ENCODE data around the gene STX2.

- TF ChIP-seq EZH2 (IDR thresholded peaks at IDR 0.05; ENCODE audit: low read depth, unreplicated experiment), result no peak
- TF ChIP-seq CTCF (conservative IDR thresholded peaks at IDR 0.05; ENCODE audit: low read depth in 2 of 2), result no peak
- no peak for TF ChIP-seq POLR2AphosphoS5 (IDR thresholded peaks at IDR 0.05; ENCODE audit: low read depth)
- TF ChIP-seq CREB1 (CRISPR knock-in tag; IDR thresholded peaks at IDR 0.05; ENCODE audit: low read depth), result no peak
- no peak for TF ChIP-seq EZH2phosphoT487 (IDR thresholded peaks at IDR 0.05; ENCODE audit: unreplicated experiment)
- TF ChIP-seq, protein P1, sequence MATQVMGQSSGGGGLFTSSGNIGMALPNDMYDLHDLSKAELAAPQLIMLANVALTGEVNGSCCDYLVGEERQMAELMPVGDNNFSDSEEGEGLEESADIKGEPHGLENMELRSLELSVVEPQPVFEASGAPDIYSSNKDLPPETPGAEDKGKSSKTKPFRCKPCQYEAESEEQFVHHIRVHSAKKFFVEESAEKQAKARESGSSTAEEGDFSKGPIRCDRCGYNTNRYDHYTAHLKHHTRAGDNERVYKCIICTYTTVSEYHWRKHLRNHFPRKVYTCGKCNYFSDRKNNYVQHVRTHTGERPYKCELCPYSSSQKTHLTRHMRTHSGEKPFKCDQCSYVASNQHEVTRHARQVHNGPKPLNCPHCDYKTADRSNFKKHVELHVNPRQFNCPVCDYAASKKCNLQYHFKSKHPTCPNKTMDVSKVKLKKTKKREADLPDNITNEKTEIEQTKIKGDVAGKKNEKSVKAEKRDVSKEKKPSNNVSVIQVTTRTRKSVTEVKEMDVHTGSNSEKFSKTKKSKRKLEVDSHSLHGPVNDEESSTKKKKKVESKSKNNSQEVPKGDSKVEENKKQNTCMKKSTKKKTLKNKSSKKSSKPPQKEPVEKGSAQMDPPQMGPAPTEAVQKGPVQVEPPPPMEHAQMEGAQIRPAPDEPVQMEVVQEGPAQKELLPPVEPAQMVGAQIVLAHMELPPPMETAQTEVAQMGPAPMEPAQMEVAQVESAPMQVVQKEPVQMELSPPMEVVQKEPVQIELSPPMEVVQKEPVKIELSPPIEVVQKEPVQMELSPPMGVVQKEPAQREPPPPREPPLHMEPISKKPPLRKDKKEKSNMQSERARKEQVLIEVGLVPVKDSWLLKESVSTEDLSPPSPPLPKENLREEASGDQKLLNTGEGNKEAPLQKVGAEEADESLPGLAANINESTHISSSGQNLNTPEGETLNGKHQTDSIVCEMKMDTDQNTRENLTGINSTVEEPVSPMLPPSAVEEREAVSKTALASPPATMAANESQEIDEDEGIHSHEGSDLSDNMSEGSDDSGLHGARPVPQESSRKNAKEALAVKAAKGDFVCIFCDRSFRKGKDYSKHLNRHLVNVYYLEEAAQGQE (IDR thresholded peaks at IDR 0.05; ENCODE audit: unreplicated experiment), result no peak
- TF ChIP-seq STAT1 (IDR thresholded peaks at IDR 0.05; ENCODE audit: unreplicated experiment), result no peak
- no peak for TF ChIP-seq ZNF114 (CRISPR knock-in tag; IDR thresholded peaks at IDR 0.05)
- TF ChIP-seq JUNB (IDR thresholded peaks at IDR 0.05; ENCODE audit: unreplicated experiment), result no peak
- no peak for TF ChIP-seq ETS1 (IDR thresholded peaks at IDR 0.05)
- TF ChIP-seq NANOG (IDR thresholded peaks at IDR 0.05; ENCODE audit: borderline replicate concordance), result no peak
- TF ChIP-seq ZNF331 (CRISPR knock-in tag; IDR thresholded peaks at IDR 0.05; ENCODE audit: low read depth), result no peak
These were observed 40.8 kb upstream of the STX2 start for GRCh38 chr12:130879781-130880389.

Data from GM23338 (cell line).